ENCODE results near the gene MYLK.

The MYLK gene

GRCh38 chr3:123584284-123584987 is 299.7 kb downstream of the MYLK start:
- no peak for DNase-seq

DNA sequence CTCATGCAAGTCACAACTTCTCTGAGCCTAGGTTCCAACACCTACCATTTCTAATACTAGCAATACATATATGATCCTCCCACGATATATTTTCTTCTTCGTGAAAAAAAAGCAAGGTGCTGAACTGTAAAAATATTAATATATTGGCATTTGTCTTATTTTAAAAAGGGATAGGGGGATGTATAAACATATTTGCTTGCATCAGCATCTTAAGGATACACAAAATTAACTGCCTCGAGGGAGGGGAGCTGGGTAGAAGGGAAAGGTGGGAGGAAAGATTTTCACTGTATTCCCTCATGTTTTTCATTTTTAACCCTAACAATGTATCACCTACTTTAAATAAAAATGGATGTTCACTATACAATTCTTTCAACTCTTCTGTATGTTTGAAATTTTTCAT is 300.6 kb downstream of the MYLK start:
- DNase-seq: no peak

DNA sequence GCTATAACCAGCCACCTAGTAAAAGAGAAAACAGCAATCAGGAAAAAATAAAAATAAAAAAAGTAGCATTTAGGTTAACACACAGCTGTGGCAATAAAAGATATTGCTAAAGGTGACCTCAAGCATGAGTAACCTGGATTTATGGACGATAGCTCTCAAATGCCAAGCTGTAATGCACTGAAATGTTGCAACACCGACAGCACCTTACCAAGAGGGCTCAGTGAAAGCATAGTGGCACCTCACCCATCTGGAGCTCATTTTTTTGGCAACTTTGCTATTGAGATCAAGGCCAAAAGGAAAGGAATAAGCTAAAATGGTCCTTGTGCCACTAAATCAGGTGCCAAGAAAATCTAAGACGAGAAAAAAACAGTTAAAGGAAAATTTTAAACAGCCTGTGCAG is 301.8 kb downstream of the MYLK start:
- DNase-seq: no peak

DNA sequence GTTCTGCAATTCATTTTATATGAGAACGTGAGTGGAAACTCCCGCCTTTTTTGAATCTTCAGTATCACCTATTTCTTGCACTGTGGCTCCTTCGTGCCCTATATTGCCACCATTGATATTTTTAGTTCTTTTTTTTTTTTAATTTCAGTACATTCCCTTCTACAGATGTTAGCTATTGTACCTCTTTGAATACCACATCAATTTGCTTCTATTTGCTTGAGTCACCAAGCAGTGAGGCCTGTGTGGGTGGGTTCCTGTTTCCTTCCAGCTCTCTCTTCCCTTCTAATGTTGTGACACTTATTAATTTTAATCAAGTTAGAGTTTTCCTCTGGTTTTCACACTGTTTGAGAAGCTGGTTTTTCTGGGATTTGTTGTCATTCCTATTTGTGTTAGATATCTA is 308.0 kb downstream of the MYLK start:
- DNase-seq: peak; percentile 3

DNA sequence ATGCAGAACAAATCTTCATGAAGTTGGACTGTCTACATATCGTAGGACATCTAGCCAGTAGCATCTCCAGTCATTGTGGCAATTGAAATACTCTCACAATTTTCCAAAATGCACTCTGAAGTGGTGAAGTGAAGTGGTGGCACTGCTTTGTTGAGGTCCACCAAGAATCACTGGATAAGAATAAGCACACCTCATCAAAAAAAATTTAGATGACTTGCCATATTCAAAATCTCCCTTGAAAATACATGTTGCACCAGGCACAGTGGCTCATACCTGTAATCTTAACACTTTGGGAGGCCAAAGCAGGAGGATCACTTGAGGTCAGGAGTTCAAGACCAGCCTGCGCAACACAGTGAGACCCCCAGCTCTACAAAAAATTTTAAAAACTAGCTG is 312.2 kb downstream of the MYLK start:
- DNase-seq: no peak

GRCh38 chr3:123571264-123571972 is 312.7 kb downstream of the MYLK start:
- peak; percentile 2 for DNase-seq

DNA sequence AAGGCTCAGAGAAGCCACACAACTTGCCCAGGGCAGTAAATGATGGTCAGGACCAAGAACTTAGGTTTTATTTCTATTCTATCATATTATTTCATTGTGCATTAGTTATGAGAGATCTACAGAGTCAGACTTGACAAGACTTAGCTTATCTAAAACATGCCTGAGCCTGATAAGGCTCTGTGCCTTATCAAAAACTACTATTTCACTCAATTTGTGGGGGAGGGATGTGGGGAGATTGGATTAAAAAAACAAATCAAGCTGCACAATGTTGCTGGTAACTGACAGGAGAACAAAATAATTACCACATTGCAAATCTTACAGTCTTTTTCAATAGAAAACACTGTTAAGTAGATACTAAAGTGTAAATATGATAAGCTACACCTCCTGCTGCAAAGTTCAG is 315.3 kb downstream of the MYLK start:
- DNase-seq: no peak

GRCh38 chr3:123568034-123568433 is 316.1 kb downstream of the MYLK start:
- DNase-seq: no peak

DNA sequence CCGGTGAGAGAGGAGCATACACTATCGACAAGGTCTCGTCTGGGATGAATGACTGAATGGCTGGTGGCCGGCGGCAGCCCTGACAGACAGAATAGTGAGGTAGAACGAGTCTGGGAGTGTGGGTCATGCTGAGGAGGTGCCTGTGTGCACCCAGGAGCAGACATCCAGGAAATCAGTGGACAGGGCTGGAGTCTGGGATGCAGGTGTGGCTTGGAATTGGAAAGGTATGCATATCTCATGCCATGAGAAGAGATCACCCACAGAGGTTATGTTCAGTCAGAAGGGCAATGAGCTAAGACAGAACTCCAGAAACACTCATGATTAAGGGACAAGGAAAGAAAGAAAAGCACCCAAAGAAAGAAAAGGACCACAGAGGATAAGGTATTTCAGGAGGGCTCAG is 320.1 kb downstream of the MYLK start:
- no peak for DNase-seq

DNA sequence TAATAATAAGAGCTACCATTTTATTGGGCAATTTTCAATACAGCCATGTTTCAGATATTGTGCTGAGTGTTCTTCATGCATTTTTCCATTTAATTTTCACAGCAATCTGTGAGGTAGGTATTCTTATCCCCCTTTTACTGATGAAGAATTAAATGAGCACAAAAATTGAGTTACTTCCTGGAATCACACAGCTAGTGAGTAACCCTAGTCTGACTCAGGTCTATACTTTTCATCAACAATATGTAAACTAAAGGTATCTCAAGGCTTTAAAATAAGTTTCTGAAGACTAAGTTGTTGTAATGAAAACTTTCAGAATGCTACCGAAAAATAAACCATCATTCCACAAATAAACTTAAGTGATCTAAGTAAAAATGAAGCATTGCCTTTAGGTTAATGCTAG is 321.6 kb downstream of the MYLK start:
- DNase-seq: no peak

- no peak for DNase-seq
These were observed 322.9 kb downstream of the MYLK start for GRCh38 chr3:123561188-123561587.
